Measurements from ENCODE around the gene TRAT1.

Gene TRAT1

GRCh38 chr3:108861401-108861800 lies 38.8 kb downstream of the TRAT1 start:
- no peak for DNase-seq (ENCODE audit: low spot score)

DNA sequence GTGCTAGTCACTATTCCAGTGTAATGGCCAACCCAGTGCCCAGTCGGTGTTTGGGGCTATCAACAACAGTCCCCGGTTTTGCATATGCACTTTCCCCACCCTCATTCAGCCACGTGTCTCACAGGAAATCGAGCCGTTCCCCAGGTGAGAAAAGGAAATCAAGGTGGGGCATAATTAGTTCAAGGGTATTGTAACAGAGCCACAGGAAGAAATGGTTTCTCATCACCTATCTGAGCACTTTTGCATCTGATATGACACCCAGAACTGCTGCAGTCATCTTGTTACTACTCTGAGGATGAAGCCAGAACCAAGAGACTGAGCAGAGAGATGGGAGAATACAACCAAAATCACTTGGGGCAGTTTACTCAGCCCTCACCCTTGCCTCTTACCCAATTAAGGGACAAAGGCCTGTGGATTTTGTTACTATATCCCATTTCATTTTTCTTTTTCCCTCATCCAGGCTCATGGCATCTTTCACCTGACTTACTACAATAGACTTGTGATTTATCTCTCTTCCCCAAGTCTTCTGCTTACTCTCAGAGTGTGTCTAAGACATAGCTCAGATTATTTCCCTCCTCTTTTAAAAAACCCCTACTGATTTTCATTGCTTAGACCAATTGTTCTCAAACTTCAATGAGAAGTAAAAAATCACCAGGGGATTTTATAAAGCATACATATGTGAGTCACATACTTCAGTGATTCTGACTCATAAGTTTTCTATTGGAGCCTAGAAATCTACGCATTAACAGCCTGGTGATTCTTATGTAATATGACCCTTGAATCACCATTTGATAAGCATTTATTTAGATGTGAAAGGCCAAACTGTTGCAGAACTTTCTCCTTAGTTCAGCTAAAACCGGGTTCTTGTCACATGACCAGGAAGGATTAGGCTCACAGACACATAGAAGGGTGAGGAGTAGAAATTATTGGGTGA lies 40.5 kb downstream of the TRAT1 start:
- no peak for DNase-seq (ENCODE audit: low spot score)

DNA sequence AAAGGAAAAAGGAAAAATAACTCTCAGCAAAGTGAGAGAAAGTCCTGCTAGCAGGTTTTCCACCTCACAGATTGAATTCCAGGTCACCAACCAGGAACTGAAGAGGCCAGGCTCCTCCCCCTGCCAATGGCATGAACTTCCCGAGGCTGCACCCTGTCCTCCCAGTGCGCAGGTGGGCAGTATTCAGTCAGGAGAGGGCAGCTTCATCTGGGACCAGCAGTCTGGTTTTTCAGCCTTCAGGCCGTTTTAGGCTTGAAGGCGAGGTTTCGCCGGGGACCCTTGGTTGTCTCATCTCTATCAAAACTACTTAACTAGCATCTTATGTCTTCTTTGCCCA lies 41.2 kb downstream of the TRAT1 start:
- no peak for DNase-seq (ENCODE audit: low spot score)

DNA sequence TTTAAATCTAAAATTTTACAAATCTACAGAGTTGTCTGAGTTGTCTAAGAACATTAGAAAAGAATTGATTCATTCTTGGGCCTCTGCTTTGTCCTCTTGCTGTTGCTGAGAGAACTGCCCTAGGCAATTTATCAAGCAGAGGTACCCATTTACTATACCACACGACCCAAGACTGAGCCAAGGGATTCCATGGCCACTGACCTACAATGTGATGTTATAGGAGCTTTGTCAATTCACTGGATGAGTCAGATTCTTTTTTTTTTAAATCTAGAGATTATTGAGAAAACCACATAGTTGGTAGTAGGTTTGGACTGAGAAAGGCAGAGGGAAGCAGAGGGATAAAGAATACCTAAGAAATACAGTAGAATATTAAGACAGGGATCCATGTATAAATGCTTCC lies 55.3 kb downstream of the TRAT1 start:
- no peak for DNase-seq (ENCODE audit: low spot score)

DNA sequence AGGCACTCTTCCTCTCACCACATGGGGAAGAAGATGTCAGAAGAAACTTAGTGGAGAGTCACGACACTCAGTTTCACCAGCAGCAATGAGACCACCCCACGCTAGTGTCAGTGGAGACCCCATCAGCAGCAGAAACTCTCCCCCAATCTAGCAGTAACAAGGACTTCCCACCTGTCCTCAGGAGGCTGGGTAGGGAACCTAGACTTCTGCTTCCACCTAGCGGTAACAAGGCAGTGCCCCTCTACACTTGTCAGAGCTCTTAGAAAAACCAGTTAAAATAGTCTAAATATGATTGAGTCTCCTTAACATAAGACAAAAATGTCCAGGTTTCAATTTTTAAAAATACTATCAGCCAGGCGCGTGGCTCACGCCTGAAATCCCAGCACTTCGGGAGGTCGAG lies 57.3 kb downstream of the TRAT1 start:
- DNase-seq (ENCODE audit: low spot score), result no peak

DNA sequence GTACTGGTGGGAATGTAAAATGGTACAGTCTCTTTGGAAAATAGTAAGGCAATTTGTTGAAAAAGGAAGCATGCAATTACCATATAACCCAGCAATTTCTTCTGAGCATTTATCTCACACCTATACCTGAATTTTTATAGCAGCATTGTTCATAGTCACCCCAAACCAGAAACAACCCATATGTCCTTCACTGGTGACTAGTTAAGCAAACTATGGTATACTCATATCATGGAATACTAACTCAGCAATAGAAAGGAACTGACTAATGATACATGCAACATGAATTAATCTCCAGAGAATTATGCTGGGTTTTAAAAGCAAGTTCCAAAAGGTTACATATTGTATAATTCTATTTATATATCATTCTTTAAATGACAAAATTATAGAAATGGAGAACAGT lies 60.2 kb downstream of the TRAT1 start:
- no peak for DNase-seq (ENCODE audit: low spot score)

GRCh38 chr3:108883373-108883772 lies 60.8 kb downstream of the TRAT1 start:
- DNase-seq (ENCODE audit: low spot score), result no peak

GRCh38 chr3:108887121-108887520 lies 64.5 kb downstream of the TRAT1 start:
- no peak for DNase-seq (ENCODE audit: low spot score)

DNA sequence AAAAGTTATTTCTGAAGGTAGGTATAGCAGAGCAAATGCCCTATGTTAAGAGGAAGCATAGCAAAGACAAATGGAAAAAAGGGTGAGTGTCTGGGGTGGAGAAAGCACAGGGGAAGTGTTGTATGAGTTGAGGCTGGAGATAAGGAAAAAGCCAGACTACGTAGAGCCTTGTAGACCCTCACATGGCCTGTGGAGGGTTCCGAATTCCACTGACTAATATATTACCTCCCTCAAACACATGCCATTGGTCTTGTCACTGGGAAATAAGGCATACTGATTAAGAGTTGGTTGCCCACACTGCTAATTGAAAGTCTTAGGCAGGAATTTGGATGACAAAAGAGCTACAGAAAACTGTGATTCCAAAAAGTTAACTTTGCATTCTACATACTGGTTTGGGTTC lies 65.2 kb downstream of the TRAT1 start:
- no peak for DNase-seq (ENCODE audit: low spot score)

GRCh38 chr3:108891833-108892232 lies 69.2 kb downstream of the TRAT1 start:
- no peak for DNase-seq (ENCODE audit: low spot score)

GRCh38 chr3:108894981-108895380 lies 72.4 kb downstream of the TRAT1 start:
- no peak for DNase-seq (ENCODE audit: low spot score)

DNA sequence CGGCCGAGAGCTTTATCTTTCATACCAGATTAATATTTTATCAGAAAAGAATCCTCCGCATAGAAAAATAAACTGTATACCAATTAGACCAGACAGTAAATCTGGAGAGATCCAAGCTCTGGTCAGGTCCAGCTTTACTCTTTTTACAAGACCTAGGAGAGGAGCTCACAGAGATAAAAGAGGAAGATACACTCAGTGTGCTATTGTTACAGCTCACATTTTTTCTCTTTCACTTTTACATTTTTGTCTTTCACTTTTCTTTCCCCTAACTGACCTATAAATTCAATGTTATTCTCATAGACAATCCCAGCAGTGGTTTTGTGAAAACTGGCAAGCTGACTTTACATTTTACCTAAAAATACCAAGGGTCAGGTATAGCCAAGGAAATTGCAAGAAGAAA lies 75.3 kb downstream of the TRAT1 start:
- DNase-seq (ENCODE audit: low spot score), result no peak

DNA sequence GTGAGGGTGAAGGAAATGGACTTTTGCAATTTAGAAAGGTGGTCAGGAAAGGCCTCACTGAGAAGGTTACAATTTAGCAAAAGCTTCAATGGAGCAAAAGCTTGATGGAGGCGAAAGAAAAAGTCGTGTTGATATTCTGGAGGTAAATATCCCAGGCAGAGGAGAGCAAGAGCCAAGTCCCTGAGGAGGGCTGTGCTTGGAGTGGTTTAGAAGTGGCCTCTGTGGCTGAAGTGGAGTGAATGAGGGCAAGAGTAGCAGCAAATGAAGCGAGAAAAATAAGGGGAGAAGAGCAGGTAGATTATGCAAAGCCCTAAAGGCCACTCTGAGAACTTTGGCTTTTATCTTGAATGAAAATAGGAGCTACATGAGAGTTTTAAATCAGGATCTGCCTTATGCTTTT lies 76.9 kb downstream of the TRAT1 start:
- DNase-seq (ENCODE audit: low spot score), result no peak

Data from hematopoietic multipotent progenitor cell treated with erythropoietin and hydrocortisone succinate and interleukin-3 and kit ligand, for 17 days (in vitro differentiated cells).